WTC11 (cell line): ENCODE results near the gene SGMS1.

ENCODE experiments used
- CBFB ChIP-seq: sonication (generic); formaldehyde crosslinking; IDR thresholded peaks from 2 replicates; pipeline ENCODE4 v1.8.1; 2022; ENCODE audit warnings: mild to moderate bottlenecking, low read depth, missing genetic modification reagents
- CREB1 ChIP-seq: sonication (generic); formaldehyde crosslinking; IDR thresholded peaks from 2 replicates; pipeline ENCODE4 v1.8.0; 2023; ENCODE audit warnings: mild to moderate bottlenecking, missing genetic modification reagents
- CTCF ChIP-seq: fragments of 200-600 bp; IDR thresholded peaks from 2 replicates; pipeline ENCODE4 v1.8.0; 2022; ENCODE audit warnings: antibody characterized with exemption
- ETV6 ChIP-seq: sonication (generic); formaldehyde crosslinking; IDR thresholded peaks from 2 replicates; pipeline ENCODE4 v1.8.1; 2022; ENCODE audit warnings: mild to moderate bottlenecking, missing genetic modification reagents
- FOXJ3 ChIP-seq: sonication (generic); formaldehyde crosslinking; IDR thresholded peaks from 2 replicates; pipeline ENCODE4 v1.9.0; 2021; ENCODE audit warnings: missing genetic modification reagents, mild to moderate bottlenecking, borderline replicate concordance
- MLX ChIP-seq: sonication (generic); formaldehyde crosslinking; IDR thresholded peaks from 2 replicates; pipeline ENCODE4 v1.8.1; 2023; ENCODE audit warnings: mild to moderate bottlenecking, missing genetic modification reagents, moderate library complexity
- SP1 ChIP-seq: sonication (generic); formaldehyde crosslinking; conservative IDR thresholded peaks from 2 replicates; pipeline ENCODE4 v1.8.1; 2022; ENCODE audit warnings: missing genetic modification reagents
- TP53 ChIP-seq: sonication (generic); formaldehyde crosslinking; IDR thresholded peaks from 2 replicates; pipeline ENCODE4 v1.8.1; 2023; ENCODE audit warnings: mild to moderate bottlenecking, missing genetic modification reagents
- TF ChIP-seq, protein P1 (sequence below): sonication (generic); formaldehyde crosslinking; conservative IDR thresholded peaks from 2 replicates; pipeline ENCODE4 v1.8.1; 2022; ENCODE audit warnings: mild to moderate bottlenecking, missing genetic modification reagents
- TF ChIP-seq, protein P2 (sequence below): sonication (generic); formaldehyde crosslinking; IDR thresholded peaks from 2 replicates; pipeline ENCODE4 v1.8.0; 2023; ENCODE audit warnings: missing genetic modification reagents
- TF ChIP-seq, protein P3 (sequence below): sonication (generic); formaldehyde crosslinking; IDR thresholded peaks from 2 replicates; pipeline ENCODE4 v1.8.1; 2023; ENCODE audit warnings: mild to moderate bottlenecking, missing genetic modification reagents, moderate library complexity

GRCh38 chr10:50467209-50467608 lies 156.5 kb downstream of the SGMS1 start:
- TF ChIP-seq, protein P1, sequence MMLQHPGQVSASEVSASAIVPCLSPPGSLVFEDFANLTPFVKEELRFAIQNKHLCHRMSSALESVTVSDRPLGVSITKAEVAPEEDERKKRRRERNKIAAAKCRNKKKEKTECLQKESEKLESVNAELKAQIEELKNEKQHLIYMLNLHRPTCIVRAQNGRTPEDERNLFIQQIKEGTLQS, result no peak
- TF ChIP-seq CTCF, result no peak
- TF ChIP-seq, protein P2, sequence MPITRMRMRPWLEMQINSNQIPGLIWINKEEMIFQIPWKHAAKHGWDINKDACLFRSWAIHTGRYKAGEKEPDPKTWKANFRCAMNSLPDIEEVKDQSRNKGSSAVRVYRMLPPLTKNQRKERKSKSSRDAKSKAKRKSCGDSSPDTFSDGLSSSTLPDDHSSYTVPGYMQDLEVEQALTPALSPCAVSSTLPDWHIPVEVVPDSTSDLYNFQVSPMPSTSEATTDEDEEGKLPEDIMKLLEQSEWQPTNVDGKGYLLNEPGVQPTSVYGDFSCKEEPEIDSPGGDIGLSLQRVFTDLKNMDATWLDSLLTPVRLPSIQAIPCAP (CRISPR knock-in tag), result no peak
- TF ChIP-seq, protein P3, sequence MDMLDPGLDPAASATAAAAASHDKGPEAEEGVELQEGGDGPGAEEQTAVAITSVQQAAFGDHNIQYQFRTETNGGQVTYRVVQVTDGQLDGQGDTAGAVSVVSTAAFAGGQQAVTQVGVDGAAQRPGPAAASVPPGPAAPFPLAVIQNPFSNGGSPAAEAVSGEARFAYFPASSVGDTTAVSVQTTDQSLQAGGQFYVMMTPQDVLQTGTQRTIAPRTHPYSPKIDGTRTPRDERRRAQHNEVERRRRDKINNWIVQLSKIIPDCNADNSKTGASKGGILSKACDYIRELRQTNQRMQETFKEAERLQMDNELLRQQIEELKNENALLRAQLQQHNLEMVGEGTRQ, result no peak
- no peak for TF ChIP-seq SP1 (CRISPR knock-in tag)
- no peak for TF ChIP-seq FOXJ3
- TF ChIP-seq MLX, result no peak
- TF ChIP-seq CREB1 (CRISPR knock-in tag), result no peak
- no peak for TF ChIP-seq ETV6 (CRISPR knock-in tag)
- TF ChIP-seq CBFB (CRISPR knock-in tag), result no peak
- TF ChIP-seq TP53 (CRISPR knock-in tag), result no peak
